IMR-90 (cell line): ENCODE data around the gene TENT4B. TPM values are rescaled to one million over a fixed set of nuclear protein-coding genes. Genes with fewer than 3 reads are reported as not detected.
"Not testable (repeated sequence)": the region's sequence is repeated elsewhere in the genome, so short reads cannot be mapped to it uniquely, and the experiment has no call there.

Experiments
- ATAC-seq: fragments of 200-7000 bp; cut with Tn5 transposase; 2 replicates; pipeline ENCODE4 v1.9.1; 2020; ENCODE audit warnings: low read depth, mild to moderate bottlenecking, moderate library complexity
- BruUV-seq: library from RNA; stranded (reverse); fragments of 400-500 nt; replicated peaks from 2 replicates; lab custom pipeline; 2021; lab: Mats Ljungman, UMichigan
- CTCF ChIA-PET: fragments of 300-600 bp; formaldehyde crosslinking; extraction: SDS; loops from one replicate; lab custom pipeline; 2021; ENCODE audit warnings: antibody characterized with exemption; lab: Yijun Ruan, JAX
- POLR2A ChIA-PET: fragments of 300-600 bp; sonication (Branson Sonifier 250); formaldehyde crosslinking; loops from one replicate; lab custom pipeline; 2022; ENCODE audit warnings: antibody characterized with exemption; ENCODE audit not compliant: unreplicated experiment; lab: Charles Lee
- DNase-seq: peaks from one replicate; pipeline ENCODE4 v3.0.0; 2013
- H2AFZ ChIP-seq: replicated peaks from 2 replicates; pipeline ENCODE3; 2013; ENCODE audit warnings: low read length, mild to moderate bottlenecking; ENCODE audit not compliant: poor library complexity
- H2AK5ac ChIP-seq: 2 replicates; pipeline ENCODE4 v1.6.1; 2013; ENCODE audit warnings: low read depth, low read length, inconsistent platforms
- H2AK9ac ChIP-seq: replicated peaks from 2 replicates; pipeline ENCODE3; 2013; ENCODE audit warnings: mild to moderate bottlenecking, low read depth, low read length, moderate library complexity; ENCODE audit not compliant: poor library complexity
- H2BK120ac ChIP-seq: 2 replicates; pipeline ENCODE4 v1.6.1; 2013; ENCODE audit warnings: low read depth, low read length, inconsistent platforms
- H2BK15ac ChIP-seq: 3 replicates; pipeline ENCODE4 v1.6.1; 2013; ENCODE audit warnings: low read depth, low read length, inconsistent platforms
- H2BK20ac ChIP-seq: 2 replicates; pipeline ENCODE4 v1.6.1; 2013; ENCODE audit warnings: low read depth, mild to moderate bottlenecking, inconsistent platforms, low read length, moderate library complexity
- H2BK5ac ChIP-seq: 2 replicates; pipeline ENCODE4 v1.6.1; 2013; ENCODE audit warnings: mild to moderate bottlenecking, low read depth, low read length, inconsistent platforms; ENCODE audit not compliant: poor library complexity, severe bottlenecking
- H3K14ac ChIP-seq: replicated peaks from 2 replicates; pipeline ENCODE4 v1.6.1; 2013; ENCODE audit warnings: low read depth, low read length, inconsistent platforms
- H3K18ac ChIP-seq: 2 replicates; pipeline ENCODE4 v1.6.1; 2013; ENCODE audit warnings: low read depth, low read length, control low read depth
- H3K23ac ChIP-seq: 2 replicates; pipeline ENCODE4 v1.6.1; 2013; ENCODE audit warnings: low read depth, low read length, inconsistent platforms
- H3K27ac ChIP-seq: 2 replicates; pipeline ENCODE4 v1.5.1; 2013; ENCODE audit warnings: mild to moderate bottlenecking, control low read depth, low read length; ENCODE audit not compliant: insufficient read depth
- H3K27me3 ChIP-seq: 2 replicates; pipeline ENCODE4 v1.6.1; 2013; ENCODE audit warnings: low read length; ENCODE audit not compliant: control insufficient read depth, insufficient read depth
- H3K36me3 ChIP-seq: 2 replicates; pipeline ENCODE4 v1.6.1; 2013; ENCODE audit warnings: low read length, mixed read lengths; ENCODE audit not compliant: control insufficient read depth, insufficient read depth
- H3K4ac ChIP-seq: 2 replicates; pipeline ENCODE4 v1.6.1; 2013; ENCODE audit warnings: low read depth, low read length, inconsistent platforms
- H3K4me1 ChIP-seq: 2 replicates; pipeline ENCODE4 v1.6.1; 2013; ENCODE audit warnings: low read length, mixed read lengths; ENCODE audit not compliant: control insufficient read depth, insufficient read depth
- H3K4me2 ChIP-seq: 2 replicates; pipeline ENCODE4 v1.6.1; 2013; ENCODE audit warnings: low read depth, mild to moderate bottlenecking, control low read depth, low read length, moderate library complexity
- H3K4me3 ChIP-seq: 2 replicates; pipeline ENCODE4 v1.5.1; 2013; ENCODE audit warnings: low read depth, mild to moderate bottlenecking, control low read depth, low read length, moderate library complexity; ENCODE audit not compliant: insufficient read depth
- H3K56ac ChIP-seq: 2 replicates; pipeline ENCODE4 v1.6.1; 2013; ENCODE audit warnings: low read length, inconsistent platforms; ENCODE audit not compliant: insufficient read depth; ENCODE audit errors: extremely low read depth
- H3K79me1 ChIP-seq, 2 experiments: 2 replicates each; pipeline ENCODE4 v1.6.1; 2013; ENCODE audit warnings: low read length in 2 of 2, inconsistent platforms in 1 of 2, low read depth in 1 of 2
- H3K9ac ChIP-seq: 2 replicates; pipeline ENCODE4 v1.6.1; 2013; ENCODE audit warnings: low read depth, low read length, control low read depth
- H3K9me1 ChIP-seq: 2 replicates; pipeline ENCODE4 v1.6.1; 2013; ENCODE audit warnings: low read length, inconsistent platforms; ENCODE audit not compliant: insufficient read depth
- H3K9me3 ChIP-seq: 2 replicates; pipeline ENCODE4 v1.6.1; 2013; ENCODE audit warnings: low read length; ENCODE audit not compliant: control insufficient read depth, insufficient read depth
- H4K20me1 ChIP-seq: 2 replicates; pipeline ENCODE4 v1.6.1; 2013; ENCODE audit warnings: low read length, inconsistent platforms; ENCODE audit not compliant: insufficient read depth
- H4K5ac ChIP-seq: 2 replicates; pipeline ENCODE4 v1.6.1; 2013; ENCODE audit warnings: mild to moderate bottlenecking, low read depth, low read length, control low read depth
- H4K8ac ChIP-seq, 2 experiments: 2 replicates each; pipeline ENCODE4 v1.6.1; 2013; ENCODE audit warnings: low read depth in 2 of 2, low read length in 2 of 2, control low read depth in 1 of 2, inconsistent platforms in 1 of 2
- H4K91ac ChIP-seq: 2 replicates; pipeline ENCODE4 v1.6.1; 2013; ENCODE audit warnings: low read depth, low read length, inconsistent platforms; ENCODE audit not compliant: insufficient read depth
- WGBS, 2 experiments: methylation state at CpG; one replicate each; pipeline versions ENCODE4 v1.1.5 to v1.1.7; 2013; ENCODE audit warnings: missing lambda C conversion rate in 2 of 2; ENCODE audit not compliant: insufficient read length in 1 of 2; ENCODE audit errors: extremely low coverage in 2 of 2; 5-methylcytosine and 5-hydroxymethylcytosine counted together
- dilution Hi-C: fragments of 300-500 bp; cut with HindIII; formaldehyde crosslinking; loops from one replicate; pipeline ENCODE4 v1.14.3; 2018; ENCODE audit warnings: low sequenced_read_pairs; ENCODE audit not compliant: unreplicated experiment
- in situ Hi-C: fragments of 300-500 bp; cut with MboI; formaldehyde crosslinking; loops from 3 replicates; pipeline ENCODE4 v1.14.3; 2019; ENCODE audit warnings: low sequenced_read_pairs, inconsistent platforms, mixed read lengths
- intact Hi-C: fragments of 100-400 bp; cut with micrococcal nuclease; formaldehyde crosslinking; loops from 2 replicates; pipeline ENCODE4 v1.10.0; 2022
- polyA plus RNA-seq, 3 experiments: library from polyadenylated mRNA; depleted of rRNA; stranded (reverse); fragments of >200 nt; gene quantifications; 2 replicates each; pipeline ENCODE4 v1.2.3, GENCODE V29; 2012; ENCODE audit warnings: low replicate concordance in 1 of 3
- total RNA-seq: library from RNA; depleted of rRNA; stranded (reverse); fragments of >200 nt; gene quantifications from 2 replicates; pipeline ENCODE4 v1.2.3, GENCODE V29; 2012

TENT4B gene
- total and polyA plus RNA-seq, 2 of the 4 experiments (the other 2 are of a cell fraction) = 4.1 to 7.0 TPM

- intact Hi-C loops, H4K5ac ChIP-seq, H2AFZ ChIP-seq, H2BK20ac ChIP-seq, H3K4me2 ChIP-seq, H3K4me1 ChIP-seq, CTCF ChIA-PET, H3K36me3 ChIP-seq, H4K20me1 ChIP-seq, ATAC-seq, in situ Hi-C loops, BruUV-seq, H3K56ac ChIP-seq, H4K91ac ChIP-seq, POLR2A ChIA-PET, H3K4me3 ChIP-seq, H3K4ac ChIP-seq, DNase-seq, H3K18ac ChIP-seq, H4K8ac ChIP-seq, H3K23ac ChIP-seq, H2BK15ac ChIP-seq, H2BK5ac ChIP-seq, H3K9me1 ChIP-seq, H3K27ac ChIP-seq, dilution Hi-C loops, H2BK120ac ChIP-seq, H3K79me1 ChIP-seq, H2AK5ac ChIP-seq, H3K14ac ChIP-seq, H2AK9ac ChIP-seq, H3K9ac ChIP-seq, H3K9me3 ChIP-seq: not testable (repeated sequence)
- WGBS, 2 experiments = 100% methylated on average over 1 of the region's 6 CpGs; no CpG with 5 or more reads in 1 of the 2 experiments
- H3K27me3 ChIP-seq = peaks cover 27% of the 10 kb centered on the region
Measured at GRCh38 chr16:50243024-50243423, 89.9 kb downstream of the TENT4B start.
